OCI-LY7 (cell line): ENCODE results near the gene MAP7D1. TPM values are rescaled to one million over a fixed set of nuclear protein-coding genes. Genes with fewer than 3 reads are reported as not detected.

Source experiments
- BruUV-seq: library from RNA; stranded (reverse); fragments of 400-500 nt; replicated peaks from 2 replicates; lab custom pipeline; 2021; lab: Mats Ljungman, UMichigan
- CTCF ChIA-PET: fragments of 300-600 bp; sonication (Branson Sonifier 250); formaldehyde crosslinking; loops from one replicate; lab custom pipeline; 2022; ENCODE audit warnings: antibody characterized with exemption; ENCODE audit not compliant: unreplicated experiment; lab: Charles Lee
- POLR2A ChIA-PET: fragments of 300-600 bp; sonication (Branson Sonifier 250); formaldehyde crosslinking; loops from one replicate; lab custom pipeline; 2022; ENCODE audit warnings: antibody characterized with exemption; lab: Charles Lee
- DNase-seq: peaks from one replicate; pipeline ENCODE4 v3.0.0-alpha.2; 2015; ENCODE audit warnings: low spot score
- H2AFZ ChIP-seq: fragments of 200-600 bp; sonication (generic), shearing (Covaris generic); 2 replicates; pipeline ENCODE4 v1.6.1; 2014; ENCODE audit warnings: mild to moderate bottlenecking, antibody characterized with exemption, low read length, moderate library complexity
- H3K27ac ChIP-seq: fragments of 200-600 bp; sonication (generic); 2 replicates; pipeline ENCODE4 v1.5.1; 2014; ENCODE audit warnings: mixed run types, low read depth, mild to moderate bottlenecking, moderate library complexity, low read length, inconsistent platforms; ENCODE audit not compliant: poor library complexity, severe bottlenecking
- H3K36me3 ChIP-seq: fragments of 200-600 bp; sonication (generic); 2 replicates; pipeline ENCODE4 v1.6.1; 2014; ENCODE audit warnings: mild to moderate bottlenecking, antibody characterized with exemption, low read length, moderate library complexity, mixed read lengths; ENCODE audit not compliant: insufficient read depth
- H3K4me1 ChIP-seq: fragments of 200-600 bp; sonication (generic); 2 replicates; pipeline ENCODE4 v1.5.1; 2014; ENCODE audit warnings: mild to moderate bottlenecking, low read length; ENCODE audit not compliant: insufficient read depth, poor library complexity, severe bottlenecking
- H3K4me2 ChIP-seq: fragments of 200-600 bp; sonication (generic); 2 replicates; pipeline ENCODE4 v1.6.1; 2014; ENCODE audit warnings: mild to moderate bottlenecking, low read length
- H3K4me3 ChIP-seq: fragments of 200-600 bp; sonication (generic); 2 replicates; pipeline ENCODE4 v1.5.1; 2014; ENCODE audit warnings: mild to moderate bottlenecking, low read depth, low read length; ENCODE audit not compliant: poor library complexity, severe bottlenecking
- H3K79me2 ChIP-seq: fragments of 200-600 bp; sonication (generic); 2 replicates; pipeline ENCODE4 v1.6.1; 2016; ENCODE audit warnings: low read depth, mild to moderate bottlenecking, low read length, moderate library complexity, mixed read lengths; ENCODE audit not compliant: insufficient read depth
- H3K9me2 ChIP-seq: fragments of 200-600 bp; sonication (generic); 2 replicates; pipeline ENCODE4 v1.6.1; 2016; ENCODE audit warnings: mild to moderate bottlenecking, low read length, mixed read lengths; ENCODE audit not compliant: insufficient read depth
- H3K9me3 ChIP-seq: fragments of 200-600 bp; sonication (generic); 2 replicates; pipeline ENCODE4 v1.6.1; 2014; ENCODE audit warnings: mild to moderate bottlenecking, mixed run types, low read length, mixed read lengths
- H4K20me1 ChIP-seq: fragments of 200-600 bp; sonication (generic); 2 replicates; pipeline ENCODE4 v1.6.1; 2014; ENCODE audit warnings: mild to moderate bottlenecking, antibody characterized with exemption, low read length, moderate library complexity, mixed read lengths; ENCODE audit not compliant: insufficient read depth
- EZH2phosphoT487 ChIP-seq: fragments of 200-600 bp; sonication (generic); IDR thresholded peaks from 2 replicates; pipeline ENCODE4 v1.6.1; 2018; ENCODE audit warnings: low read depth, borderline replicate concordance, mild to moderate bottlenecking, mixed run types, antibody characterized with exemption, low read length, moderate library complexity, mixed read lengths
- intact Hi-C: fragments of 100-400 bp; cut with micrococcal nuclease; formaldehyde crosslinking; loops from one replicate; pipeline ENCODE4 v1.10.0; 2022; ENCODE audit not compliant: unreplicated experiment
- total RNA-seq, 2 experiments: library from RNA; depleted of rRNA in 1 of 2; stranded (reverse); fragments of >200 nt in 1 of 2; shearing (Covaris generic) in 1 of 2; gene quantifications; 2 replicates each; pipeline ENCODE4 v1.2.3, GENCODE V29; 2014 to 2022
- TF ChIP-seq, protein P1 (sequence below): fragments of 200-600 bp; sonication (generic); conservative IDR thresholded peaks from 2 replicates; pipeline ENCODE4 v1.5.1; 2014; ENCODE audit warnings: mild to moderate bottlenecking, antibody characterized with exemption, low read length, moderate library complexity, mixed read lengths

MAP7D1 gene
- total RNA-seq, 2 experiments from 2014 or later: 61.2 to 101 TPM

DNA sequence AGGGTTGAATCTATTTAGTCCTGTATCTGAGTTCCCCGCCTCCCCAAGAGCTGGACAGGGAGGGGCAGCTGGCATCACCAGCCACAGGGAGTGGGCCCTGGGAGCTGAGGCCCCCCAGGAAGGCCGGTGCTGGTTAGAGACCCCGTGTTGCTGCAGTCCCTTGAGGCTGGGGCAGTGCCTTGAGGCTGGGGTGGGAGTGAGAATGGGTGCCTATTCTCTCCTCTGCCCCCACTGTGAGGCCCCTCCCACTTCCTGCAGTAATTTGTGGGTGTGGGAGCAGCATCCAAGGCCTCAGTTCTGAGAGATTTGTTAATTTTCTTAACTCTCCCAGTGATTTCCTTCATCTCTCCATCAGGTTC lies 4.1 kb upstream of the MAP7D1 start:
- ChIA-PET POLR2A (interaction anchor here (0.5 to 0.6 kb wide), 2 partner anchors 38 to 670 kb away, joined by 3 read pairs; no protein-coding TSS in a partner anchor), CTCF (interaction anchor here (0.9 kb wide), 1 partner anchor 37 kb away, joined by 3 read pairs; no protein-coding TSS in a partner anchor)
- H3K79me2 ChIP-seq: peaks cover 30% of the 10 kb centered on the region; the same call in 1 of the 2 replicates
- H3K4me1 ChIP-seq: peaks cover 64% of the 10 kb centered on the region
- intact Hi-C loops: no loop called here
- peak overlapping the region; percentile 44 for H3K27ac ChIP-seq
- H3K4me2 ChIP-seq: peak overlapping the region; percentile 93
- H3K9me2 ChIP-seq: no peaks in the 10 kb centered on the region
- no peaks in the 10 kb centered on the region for H4K20me1 ChIP-seq
- peaks cover 11% of the 10 kb centered on the region for H3K36me3 ChIP-seq
- peak overlapping the region; percentile 43 for H3K4me3 ChIP-seq
- peak; percentile 61 for DNase-seq
- TF ChIP-seq EZH2phosphoT487: no peak
- TF ChIP-seq, protein P1, sequence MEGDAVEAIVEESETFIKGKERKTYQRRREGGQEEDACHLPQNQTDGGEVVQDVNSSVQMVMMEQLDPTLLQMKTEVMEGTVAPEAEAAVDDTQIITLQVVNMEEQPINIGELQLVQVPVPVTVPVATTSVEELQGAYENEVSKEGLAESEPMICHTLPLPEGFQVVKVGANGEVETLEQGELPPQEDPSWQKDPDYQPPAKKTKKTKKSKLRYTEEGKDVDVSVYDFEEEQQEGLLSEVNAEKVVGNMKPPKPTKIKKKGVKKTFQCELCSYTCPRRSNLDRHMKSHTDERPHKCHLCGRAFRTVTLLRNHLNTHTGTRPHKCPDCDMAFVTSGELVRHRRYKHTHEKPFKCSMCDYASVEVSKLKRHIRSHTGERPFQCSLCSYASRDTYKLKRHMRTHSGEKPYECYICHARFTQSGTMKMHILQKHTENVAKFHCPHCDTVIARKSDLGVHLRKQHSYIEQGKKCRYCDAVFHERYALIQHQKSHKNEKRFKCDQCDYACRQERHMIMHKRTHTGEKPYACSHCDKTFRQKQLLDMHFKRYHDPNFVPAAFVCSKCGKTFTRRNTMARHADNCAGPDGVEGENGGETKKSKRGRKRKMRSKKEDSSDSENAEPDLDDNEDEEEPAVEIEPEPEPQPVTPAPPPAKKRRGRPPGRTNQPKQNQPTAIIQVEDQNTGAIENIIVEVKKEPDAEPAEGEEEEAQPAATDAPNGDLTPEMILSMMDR: no peak
- H2AFZ ChIP-seq: peak overlapping the region; percentile 70
- H3K9me3 ChIP-seq: peaks cover 11% of the 10 kb centered on the region; the same call in 1 of the 2 replicates
- no TSS peak for BruUV-seq

DNA sequence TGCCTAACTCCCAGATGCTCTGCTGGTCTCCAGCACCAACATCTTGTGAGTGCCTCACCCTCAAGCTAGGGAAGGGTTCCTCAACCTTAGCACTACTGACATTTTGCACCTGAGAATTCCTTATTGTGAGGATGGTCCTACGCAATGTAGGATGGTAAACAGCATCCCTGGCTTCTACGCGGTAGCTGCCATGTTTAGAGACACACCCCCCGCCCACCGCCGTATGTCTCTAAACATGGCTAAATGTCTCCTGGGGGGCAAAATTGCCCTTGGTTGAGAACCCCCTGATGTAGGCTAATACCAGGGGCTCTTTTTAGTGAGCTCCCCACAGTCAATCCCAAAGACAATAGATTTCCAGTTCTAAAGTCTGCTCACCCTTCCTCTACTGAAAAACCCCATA lies 2.5 kb upstream of the MAP7D1 start:
- Histone ChIP-seq H4K20me1 (peaks cover 10% of the 10 kb centered on the region; the same call in 1 of the 2 replicates), H2AFZ (no peak overlapping the region), H3K9me2 (no peaks in the 10 kb centered on the region), H3K9me3 (no peaks in the 10 kb centered on the region), H3K27ac (no peak overlapping the region), H3K36me3 (no peaks in the 10 kb centered on the region), H3K4me1 (peaks cover 67% of the 10 kb centered on the region), H3K79me2 (peaks cover 30% of the 10 kb centered on the region), H3K4me3 (no peak overlapping the region), H3K4me2 (no peak overlapping the region; the same call in 1 of the 2 replicates)
- CTCF ChIA-PET: no interaction called here
- no peak for DNase-seq
- POLR2A ChIA-PET: interaction anchor here (0.5 kb wide), 1 partner anchor 341 kb away, joined by 3 read pairs; no protein-coding TSS in a partner anchor
- intact Hi-C loops: no loop called here
- BruUV-seq: no TSS peak
- no peak for TF ChIP-seq EZH2phosphoT487
- TF ChIP-seq, protein P1: no peak

DNA sequence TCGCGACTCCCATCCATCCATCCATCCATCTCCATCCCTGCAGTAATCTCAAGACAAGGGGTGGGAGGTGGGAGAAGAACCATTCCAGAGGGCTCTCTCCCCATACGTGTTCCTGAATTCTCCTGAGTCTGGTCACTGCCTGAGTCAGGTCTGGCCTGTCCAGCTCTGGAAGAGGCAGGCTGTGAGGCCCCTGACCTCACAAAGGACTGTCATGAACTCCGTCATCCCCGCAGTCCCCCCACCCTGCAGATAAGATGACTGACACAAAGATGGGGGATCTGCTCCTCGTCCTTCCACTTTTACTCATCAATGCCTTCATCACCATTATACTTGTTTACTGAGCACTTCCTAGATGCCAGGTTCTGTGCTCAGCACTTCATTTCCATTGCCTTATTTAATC lies 1.6 kb upstream of the MAP7D1 start:
- H3K27ac ChIP-seq: no peak overlapping the region
- peaks cover 70% of the 10 kb centered on the region for H3K4me1 ChIP-seq
- intact Hi-C loops: no loop called here
- H3K79me2 ChIP-seq: peaks cover 33% of the 10 kb centered on the region
- peak overlapping the region; percentile 87 for H3K4me2 ChIP-seq
- no peak for DNase-seq
- no peaks in the 10 kb centered on the region for H3K9me2 ChIP-seq
- no peak overlapping the region for H3K4me3 ChIP-seq
- CTCF ChIA-PET: no interaction called here
- peaks cover 12% of the 10 kb centered on the region; the same call in 1 of the 2 replicates for H4K20me1 ChIP-seq
- BruUV-seq: no TSS peak
- POLR2A ChIA-PET: interaction anchor here (0.6 to 1.4 kb wide), 2 partner anchors 140 to 158 kb away, joined by 3 read pairs; no protein-coding TSS in a partner anchor
- peaks cover 2% of the 10 kb centered on the region; the same call in 1 of the 2 replicates for H3K36me3 ChIP-seq
- H3K9me3 ChIP-seq: no peaks in the 10 kb centered on the region
- TF ChIP-seq EZH2phosphoT487: no peak
- TF ChIP-seq, protein P1: no peak
- H2AFZ ChIP-seq: no peak overlapping the region
